ENCODE data around the gene TNFRSF8. TPM values are rescaled to one million over a fixed set of nuclear protein-coding genes. Genes with fewer than 3 reads are reported as not detected.

Gene TNFRSF8
- total and polyA plus RNA-seq, 2 of the 4 experiments (the other 2 are of a cell fraction), result under 0.01 to 0.31 TPM

GRCh38 chr1:12072741-12073140, 9.6 kb downstream of the TNFRSF8 start:
- Histone ChIP-seq H3K4ac (ENCODE audit: low read depth, low read length) (no peak overlapping the region), H3K79me1 (ENCODE audit: low read depth in 1 of 2, low read length in 2 of 2) (no peaks in the 10 kb centered on the region), H2AK5ac (ENCODE audit: low read depth, low read length) (no peak overlapping the region), H2BK15ac (ENCODE audit: low read depth, low read length) (no peak overlapping the region; the same call in 2 of the 3 replicates), H4K91ac (ENCODE audit: insufficient read depth, low read depth, low read length) (no peak overlapping the region), H3K9ac (ENCODE audit: low read depth, low read length) (no peak overlapping the region), H2AK9ac (replicated peaks; ENCODE audit: low read depth, low read length, poor library complexity) (no peak overlapping the region), H4K20me1 (ENCODE audit: insufficient read depth, low read length) (no peaks in the 10 kb centered on the region), H3K9me1 (ENCODE audit: insufficient read depth, low read length) (0 out of 2 replicates have a peak, but pooled peaks cover 3% of the 10 kb centered on the region), H2BK120ac (ENCODE audit: low read depth, low read length) (no peak overlapping the region), H2BK5ac (ENCODE audit: low read depth, low read length, poor library complexity, severe bottlenecking) (no peak overlapping the region), H2AFZ (replicated peaks; ENCODE audit: low read length, poor library complexity) (no peak overlapping the region), H4K8ac (ENCODE audit: low read depth in 2 of 2, low read length in 2 of 2) (no peak overlapping the region), H3K56ac (ENCODE audit: extremely low read depth, insufficient read depth, low read length) (no peak overlapping the region), H3K18ac (ENCODE audit: low read depth, low read length) (no peak overlapping the region), H3K27ac (ENCODE audit: insufficient read depth, low read length) (no peak overlapping the region), H2BK20ac (ENCODE audit: low read depth, low read length) (no peak overlapping the region), H3K4me1 (ENCODE audit: control insufficient read depth, insufficient read depth, low read length) (peaks cover 14% of the 10 kb centered on the region), H3K4me3 (ENCODE audit: insufficient read depth, low read depth, low read length) (no peak overlapping the region), H3K14ac (replicated peaks; ENCODE audit: low read depth, low read length) (no peak overlapping the region), H3K4me2 (ENCODE audit: low read depth, low read length) (no peak overlapping the region), H3K27me3 (ENCODE audit: control insufficient read depth, insufficient read depth, low read length) (peaks cover 2% of the 10 kb centered on the region; the same call in 1 of the 2 replicates), H3K23ac (ENCODE audit: low read depth, low read length) (no peak overlapping the region), H3K36me3 (ENCODE audit: control insufficient read depth, insufficient read depth, low read length) (no peaks in the 10 kb centered on the region), H3K9me3 (ENCODE audit: control insufficient read depth, insufficient read depth, low read length) (peaks cover 9% of the 10 kb centered on the region), H4K5ac (ENCODE audit: low read depth, low read length) (no peak overlapping the region)
- DNase-seq (no peak), ATAC-seq (ENCODE audit: low read depth) (no peak)
- WGBS, 2 experiments (ENCODE audit: extremely low coverage in 2 of 2, insufficient read length in 1 of 2), result 89% methylated on average over 3 of the region's 8 CpGs; no CpG with 5 or more reads in 1 of the 2 experiments
- intact Hi-C loops (cut with micrococcal nuclease) (no loop called here), dilution Hi-C loops (cut with HindIII; ENCODE audit: low sequenced_read_pairs, unreplicated experiment) (no loop called here), in situ Hi-C loops (cut with MboI; ENCODE audit: low sequenced_read_pairs) (no loop called here)
- ChIA-PET POLR2A (ENCODE audit: unreplicated experiment) (no interaction called here), CTCF (no interaction called here)
- TF ChIP-seq ELK1 (IDR thresholded peaks at IDR 0.05; ENCODE audit: borderline replicate concordance, low read depth, low read length), result no peak
- BruUV-seq (replicated peaks), result no TSS peak

Measured in IMR-90 (cell line).